ENCODE results near the gene CDC42BPA. TPM values are rescaled to one million over a fixed set of nuclear protein-coding genes. Genes with fewer than 3 reads are reported as not detected.

Gene CDC42BPA
- total and polyA plus RNA-seq, 2 donors (not counting 3 experiments of a cell fraction or from before 2014, with no cell fraction given) = 26.1 to 92.6 TPM

GRCh38 chr1:227270554-227270953, 47.7 kb downstream of the CDC42BPA start:
- intact Hi-C loops (cut with micrococcal nuclease) = no loop called here
- ChIA-PET CTCF (interaction anchor here (1.2 to 2.0 kb wide), 3 partner anchors 12 to 19 kb away, joined by 3 to 5 read pairs (median 5); no protein-coding TSS in a partner anchor), POLR2A (no interaction called here)
- Histone ChIP-seq H3K4me1 (ENCODE audit: control insufficient read depth, extremely low read depth, insufficient read depth, low read length) (peaks cover 5% of the 10 kb centered on the region), H3K4me3 (replicated peaks in 1 of 3; ENCODE audit: insufficient read depth in 1 of 3, low read depth in 1 of 3, low read length in 3 of 3) (no peak overlapping the region), H4K20me1 (replicated peaks; ENCODE audit: control insufficient read depth, extremely low read depth, insufficient read depth, low read length) (peaks cover 28% of the 10 kb centered on the region), H3K9me3 (replicated peaks; ENCODE audit: control insufficient read depth, insufficient read depth, low read length) (no peaks in the 10 kb centered on the region), H3K9ac (replicated peaks; ENCODE audit: extremely low read depth, insufficient read depth, low read length) (no peak overlapping the region), H3K36me3 (ENCODE audit: control insufficient read depth in 2 of 2, extremely low read depth in 1 of 2, insufficient read depth in 2 of 2, low read length in 2 of 2) (no peaks in the 10 kb centered on the region), H3K27me3 (ENCODE audit: control insufficient read depth in 2 of 2, insufficient read depth in 2 of 2, low read length in 2 of 2) (no peaks in the 10 kb centered on the region), H2AFZ (ENCODE audit: low read depth, low read length) (no peak overlapping the region), H3K79me2 (ENCODE audit: control insufficient read depth, insufficient read depth, low read length) (peaks cover 84% of the 10 kb centered on the region), H3K9me1 (replicated peaks; ENCODE audit: control insufficient read depth, extremely low read depth, insufficient read depth, low read length) (no peaks in the 10 kb centered on the region), H3K27ac (ENCODE audit: insufficient read depth, low read depth, low read length) (no peak overlapping the region), H3K4me2 (ENCODE audit: insufficient read depth, low read length) (no peak overlapping the region)
- DNase-seq (ENCODE audit: low read depth, low spot score) (no peak), FAIRE-seq (no peak)
- no TSS peak for BruUV-seq (replicated peaks)
- TF ChIP-seq, protein P1, sequence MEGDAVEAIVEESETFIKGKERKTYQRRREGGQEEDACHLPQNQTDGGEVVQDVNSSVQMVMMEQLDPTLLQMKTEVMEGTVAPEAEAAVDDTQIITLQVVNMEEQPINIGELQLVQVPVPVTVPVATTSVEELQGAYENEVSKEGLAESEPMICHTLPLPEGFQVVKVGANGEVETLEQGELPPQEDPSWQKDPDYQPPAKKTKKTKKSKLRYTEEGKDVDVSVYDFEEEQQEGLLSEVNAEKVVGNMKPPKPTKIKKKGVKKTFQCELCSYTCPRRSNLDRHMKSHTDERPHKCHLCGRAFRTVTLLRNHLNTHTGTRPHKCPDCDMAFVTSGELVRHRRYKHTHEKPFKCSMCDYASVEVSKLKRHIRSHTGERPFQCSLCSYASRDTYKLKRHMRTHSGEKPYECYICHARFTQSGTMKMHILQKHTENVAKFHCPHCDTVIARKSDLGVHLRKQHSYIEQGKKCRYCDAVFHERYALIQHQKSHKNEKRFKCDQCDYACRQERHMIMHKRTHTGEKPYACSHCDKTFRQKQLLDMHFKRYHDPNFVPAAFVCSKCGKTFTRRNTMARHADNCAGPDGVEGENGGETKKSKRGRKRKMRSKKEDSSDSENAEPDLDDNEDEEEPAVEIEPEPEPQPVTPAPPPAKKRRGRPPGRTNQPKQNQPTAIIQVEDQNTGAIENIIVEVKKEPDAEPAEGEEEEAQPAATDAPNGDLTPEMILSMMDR (IDR thresholded peaks at IDR 0.05; ENCODE audit: extremely low read depth in 1 of 2, insufficient read depth in 1 of 2, low read depth in 1 of 2, low read length in 2 of 2) = no peak
- TF ChIP-seq, protein P2, sequence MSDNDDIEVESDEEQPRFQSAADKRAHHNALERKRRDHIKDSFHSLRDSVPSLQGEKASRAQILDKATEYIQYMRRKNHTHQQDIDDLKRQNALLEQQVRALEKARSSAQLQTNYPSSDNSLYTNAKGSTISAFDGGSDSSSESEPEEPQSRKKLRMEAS (IDR thresholded peaks at IDR 0.05; ENCODE audit: insufficient read depth, insufficient read length) = no peak
- no peak for TF ChIP-seq JUN (IDR thresholded peaks at IDR 0.05; ENCODE audit: borderline replicate concordance, insufficient read depth, insufficient read length, low read depth)
- no peak for TF ChIP-seq POLR2A (IDR thresholded peaks at IDR 0.05; ENCODE audit: low read depth, low read length)
- no peak for TF ChIP-seq POLR2AphosphoS5 (IDR thresholded peaks at IDR 0.05; ENCODE audit: insufficient read depth, low read depth, low read length)
- TF ChIP-seq EZH2 (IDR thresholded peaks at IDR 0.05; ENCODE audit: borderline replicate concordance, low read depth, low read length, severe bottlenecking) = no peak
- TF ChIP-seq FOS (IDR thresholded peaks at IDR 0.05; ENCODE audit: borderline replicate concordance, insufficient read depth, low read length) = no peak
- no peak for TF ChIP-seq MYC (IDR thresholded peaks at IDR 0.05; ENCODE audit: low read depth, low read length)
- TF ChIP-seq GATA2 (IDR thresholded peaks at IDR 0.05; ENCODE audit: insufficient read depth, insufficient read length, low read depth, low read length) = no peak
- dilution Hi-C loops (cut with MboI; ENCODE audit: extremely low pct_ligation_motif_present, low sequenced_read_pairs) = no loop called here

Measured in endothelial cell of umbilical vein (primary cell).